ENCODE results near the gene UBE2O.

The UBE2O gene

GRCh38 chr17:76408037-76408849 is 44.7 kb downstream of the UBE2O start:
- Histone ChIP-seq H3K4me1 (peaks cover 39 to 56% (median 46%) of the 10 kb centered on the region in 10 experiments), H3K4me3 (no peak overlapping the region; a peak in 1 of 20 replicates), H3K27ac (peak overlapping the region in 1 of 11 experiments; percentile 9; a peak in 1 of 22 replicates), H3K4me2 (peak overlapping the region; percentile 67 to 91 (median 87)), H4K20me1 (peaks cover 67 to 98% (median 90%) of the 10 kb centered on the region in 11 experiments), H3K36me3 (peaks cover 30 to 57% (median 43%) of the 10 kb centered on the region in 11 experiments), H3K9me3 (replicated peaks in 1 of 11) (no peaks in the 10 kb centered on the region), H3K9ac (peak overlapping the region in 3 of 11 experiments; percentile 13 to 39 (median 31); a peak in 2 of 22 replicates), H3K27me3 (no peaks in the 10 kb centered on the region)
- no peak for TF ChIP-seq Cebpa-rat (IDR thresholded peaks at IDR 0.05)

DNA sequence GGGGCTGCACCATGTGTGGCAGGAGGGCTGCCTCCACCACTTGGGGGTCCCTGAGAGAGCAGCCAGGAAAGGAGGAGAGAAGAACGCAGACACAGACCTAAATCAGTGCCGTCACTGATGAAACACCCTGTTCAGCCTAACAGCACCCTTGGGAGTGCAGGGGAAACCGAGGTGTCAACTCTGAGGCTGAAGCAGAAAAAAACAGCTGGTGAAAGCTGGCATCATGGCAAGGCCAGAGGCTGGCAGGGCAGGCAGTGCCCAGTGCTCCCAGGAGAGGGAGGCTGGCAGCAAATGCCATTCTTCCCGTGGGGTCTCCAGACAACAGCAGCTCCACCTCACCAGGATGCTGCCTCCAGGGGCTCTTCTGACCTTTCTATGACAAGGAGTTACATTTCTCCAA is 45.4 kb downstream of the UBE2O start:
- Histone ChIP-seq H3K36me3 (peaks cover 33 to 58% (median 49%) of the 10 kb centered on the region in 11 experiments), H4K20me1 (peaks cover 66 to 98% (median 87%) of the 10 kb centered on the region in 11 experiments), H3K9ac (peak overlapping the region in 7 of 11 experiments; percentile 12 to 48 (median 19); a peak in 7 of 22 replicates)

GRCh38 chr17:76405967-76406647 is 46.8 kb downstream of the UBE2O start:
- Histone ChIP-seq H3K9me3 (replicated peaks in 1 of 11) (no peaks in the 10 kb centered on the region), H3K9ac (peak overlapping the region in 7 of 11 experiments; percentile 21 to 57 (median 35); a peak in 12 of 22 replicates), H3K4me2 (peak overlapping the region; percentile 67 to 91 (median 87)), H3K27ac (peak overlapping the region in 7 of 11 experiments; percentile 19 to 67 (median 57); a peak in 15 of 22 replicates), H3K4me1 (peaks cover 39 to 48% (median 43%) of the 10 kb centered on the region in 10 experiments), H3K4me3 (no peak overlapping the region; a peak in 1 of 20 replicates), H4K20me1 (peaks cover 58 to 96% (median 76%) of the 10 kb centered on the region in 11 experiments), H3K36me3 (peaks cover 44 to 58% (median 54%) of the 10 kb centered on the region in 11 experiments), H3K27me3 (no peaks in the 10 kb centered on the region)
- TF ChIP-seq Cebpa-rat (IDR thresholded peaks at IDR 0.05), result no peak

More for the DNA sequence above, 45.4 kb downstream of the UBE2O start:
- peak overlapping the region; percentile 67 to 91 (median 87) for H3K4me2 ChIP-seq
- H3K27me3 ChIP-seq, result no peaks in the 10 kb centered on the region
- no peak for TF ChIP-seq Cebpa-rat (IDR thresholded peaks at IDR 0.05)
- no peak overlapping the region; a peak in 1 of 20 replicates for H3K4me3 ChIP-seq
- peak overlapping the region in 2 of 11 experiments; percentile 9 to 20; a peak in 2 of 22 replicates for H3K27ac ChIP-seq
- no peaks in the 10 kb centered on the region for H3K9me3 ChIP-seq (replicated peaks in 1 of 11)
- peaks cover 39 to 56% (median 46%) of the 10 kb centered on the region in 10 experiments for H3K4me1 ChIP-seq

DNA sequence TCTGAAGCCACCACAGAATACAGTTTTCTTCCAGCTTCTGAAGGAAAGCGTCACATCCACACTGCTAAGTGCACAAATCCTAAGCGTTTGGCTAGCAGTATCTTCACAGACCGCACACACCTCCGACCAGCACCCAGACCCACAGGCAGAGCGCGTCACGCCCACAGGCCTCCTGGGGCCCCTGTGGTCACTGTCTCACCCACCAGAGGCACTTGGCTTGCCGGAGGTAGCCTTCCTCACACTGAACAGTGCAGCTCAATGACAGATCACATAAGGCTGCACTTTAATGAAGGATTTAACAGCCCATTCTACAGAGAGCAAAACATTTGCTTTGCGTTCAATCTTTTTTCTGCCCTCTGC is 47.4 kb downstream of the UBE2O start:
- Histone ChIP-seq H3K27ac (peak overlapping the region in 7 of 11 experiments; percentile 19 to 67 (median 57); a peak in 10 of 22 replicates), H3K36me3 (peaks cover 48 to 62% (median 57%) of the 10 kb centered on the region in 11 experiments), H3K27me3 (no peaks in the 10 kb centered on the region), H3K4me3 (no peak overlapping the region), H3K9ac (peak overlapping the region in 7 of 11 experiments; percentile 21 to 57 (median 35); a peak in 10 of 22 replicates), H3K4me1 (peaks cover 39 to 47% (median 43%) of the 10 kb centered on the region in 10 experiments), H4K20me1 (peaks cover 58 to 98% (median 73%) of the 10 kb centered on the region in 11 experiments), H3K4me2 (peak overlapping the region; percentile 67 to 91 (median 87)), H3K9me3 (replicated peaks in 1 of 11) (no peaks in the 10 kb centered on the region)
- no peak for TF ChIP-seq Cebpa-rat (IDR thresholded peaks at IDR 0.05)

DNA sequence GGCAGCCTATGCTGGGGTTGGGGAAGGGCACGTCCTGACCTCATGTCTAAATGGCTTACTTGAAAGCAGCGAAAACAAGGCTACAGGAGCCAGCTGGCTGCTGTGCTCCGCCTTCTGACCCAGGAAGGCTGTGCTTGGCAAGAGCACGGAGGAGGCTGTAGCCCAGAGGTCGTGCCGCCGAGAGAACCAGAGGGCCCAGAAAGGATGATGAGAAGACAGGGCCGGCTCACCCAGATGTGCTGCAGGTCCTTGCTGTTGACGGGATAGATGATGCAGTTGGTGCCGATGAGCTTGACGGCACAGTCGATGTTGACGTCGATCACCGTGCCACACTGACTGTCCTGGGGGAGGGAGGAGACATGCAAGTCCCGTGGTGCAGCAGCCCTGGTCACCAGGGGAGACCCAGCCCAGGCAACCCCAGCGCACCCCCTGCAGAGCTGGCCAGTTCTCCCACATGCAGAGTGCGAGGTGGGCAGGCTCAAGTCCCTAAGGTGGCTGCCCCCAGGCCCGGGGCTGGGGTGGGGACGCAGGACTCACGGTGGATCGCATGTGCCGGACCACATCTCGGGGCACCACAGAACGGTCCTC is 47.9 kb downstream of the UBE2O start:
- Histone ChIP-seq H3K9ac (peak overlapping the region in 3 of 11 experiments; percentile 25 to 57 (median 36); a peak in 3 of 22 replicates), H3K4me2 (peak overlapping the region; percentile 67 to 91 (median 87)), H3K9me3 (replicated peaks in 1 of 11) (no peaks in the 10 kb centered on the region), H3K36me3 (peaks cover 52 to 62% (median 57%) of the 10 kb centered on the region in 11 experiments), H3K4me3 (no peak overlapping the region), H4K20me1 (peaks cover 58 to 98% (median 68%) of the 10 kb centered on the region in 11 experiments), H3K27ac (0 out of 22 replicates have a peak overlapping the region, but pooled peaks of 1 of the 11 experiments have one; percentile 19), H3K27me3 (no peaks in the 10 kb centered on the region), H3K4me1 (peaks cover 39 to 47% (median 43%) of the 10 kb centered on the region in 10 experiments)
- TF ChIP-seq Cebpa-rat (IDR thresholded peaks at IDR 0.05), result no peak

- Histone ChIP-seq H3K27me3 (no peaks in the 10 kb centered on the region), H3K4me2 (no peak overlapping the region), H3K36me3 (peaks cover 60 to 64% (median 62%) of the 10 kb centered on the region in 11 experiments), H3K9me3 (replicated peaks in 1 of 11) (no peaks in the 10 kb centered on the region), H3K9ac (no peak overlapping the region), H3K27ac (no peak overlapping the region), H3K4me3 (no peak overlapping the region), H3K4me1 (peaks cover 39 to 45% (median 41%) of the 10 kb centered on the region in 10 experiments), H4K20me1 (peaks cover 50 to 98% (median 63%) of the 10 kb centered on the region in 11 experiments)
- TF ChIP-seq Cebpa-rat (IDR thresholded peaks at IDR 0.05), result no peak
Measured at GRCh38 chr17:76404256-76404655, 48.7 kb downstream of the UBE2O start.

DNA sequence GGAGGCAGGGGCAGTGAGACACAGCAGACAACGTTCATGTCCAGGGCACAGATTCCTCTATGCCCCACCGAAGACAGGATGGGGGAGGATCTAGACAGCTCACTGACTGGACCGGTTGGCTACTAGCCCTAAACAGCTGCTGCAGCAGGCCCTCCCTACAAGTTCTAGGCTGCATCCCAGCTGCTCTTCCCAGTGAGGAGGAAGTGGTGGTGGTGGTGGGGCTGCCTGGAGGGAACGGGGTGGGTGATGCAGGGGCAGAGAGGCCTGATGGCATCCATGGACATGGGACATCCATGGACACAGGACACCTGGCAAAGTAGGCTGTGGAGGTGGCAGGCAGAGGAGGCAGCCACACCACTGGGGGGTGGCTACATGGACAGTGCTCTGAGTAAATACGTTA is 50.2 kb downstream of the UBE2O start:
- Histone ChIP-seq H3K4me3 (no peak overlapping the region), H4K20me1 (peaks cover 45 to 98% (median 63%) of the 10 kb centered on the region in 11 experiments), H3K4me2 (no peak overlapping the region), H3K4me1 (peaks cover 26 to 36% (median 29%) of the 10 kb centered on the region in 10 experiments), H3K36me3 (peaks cover 72 to 79% (median 75%) of the 10 kb centered on the region in 11 experiments), H3K27me3 (no peaks in the 10 kb centered on the region), H3K9me3 (replicated peaks in 1 of 11) (no peaks in the 10 kb centered on the region), H3K9ac (no peak overlapping the region), H3K27ac (no peak overlapping the region)
- no peak for TF ChIP-seq Cebpa-rat (IDR thresholded peaks at IDR 0.05)

Measured in BLaER1 treated with 17β-estradiol and CSF1 and Interleukin-3, amounts not matched to agents 10 nM and 100 nM (cell line).